Islet of Langerhans (tissue), 1 donor: ENCODE data around the gene PHF21A.

Experiments
- FAIRE-seq: peaks from one replicate; lab custom pipeline; 2011; peaks lifted over from hg19 to GRCh38; lab: Jason Lieb, UNC

Gene PHF21A

DNA sequence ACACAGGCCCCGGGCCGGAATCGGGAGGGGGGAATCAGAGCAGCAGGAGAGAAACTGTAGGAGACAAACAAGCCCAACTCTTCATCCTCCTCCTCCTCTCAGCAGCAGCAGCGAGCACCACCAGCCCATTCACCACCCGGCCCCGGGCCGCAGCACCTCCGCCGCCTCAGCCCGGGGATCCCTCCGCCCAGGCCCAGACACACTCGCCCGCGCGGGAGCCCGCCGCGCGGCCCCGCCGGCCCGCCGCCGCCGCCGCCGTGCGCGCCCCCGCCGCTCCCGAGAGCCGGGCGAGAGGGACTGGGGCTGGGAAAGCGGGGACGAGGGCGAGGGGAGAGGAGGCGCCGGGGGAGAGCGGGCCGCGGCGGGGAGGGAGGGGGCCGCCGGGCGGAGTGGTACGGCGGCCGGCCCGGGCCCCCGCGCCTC is at the start of gene PHF21A:
Gene PHF21A (minus strand): TSS at position 154 of the 423 bp plus-strand sequence. CDS start 37,235 bp downstream, outside the sequence.
- FAIRE-seq = no peak

DNA sequence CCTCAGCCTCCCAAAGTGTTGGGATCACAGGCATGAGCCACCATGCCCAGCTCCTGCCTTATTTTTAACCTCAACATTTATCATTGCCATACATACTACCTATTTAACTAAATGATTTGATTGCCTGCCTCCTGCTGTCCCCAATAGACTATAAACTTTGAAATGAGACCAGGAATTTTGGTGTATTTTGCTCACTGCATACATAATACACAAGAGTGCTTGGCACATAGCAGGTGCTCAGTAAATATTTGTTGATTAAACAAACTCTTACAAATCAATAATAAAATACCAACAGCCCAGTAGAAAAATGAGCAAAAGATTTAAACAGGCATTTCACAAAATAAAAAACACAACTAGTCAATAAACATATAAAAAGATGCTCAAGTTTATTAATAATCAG is 49.5 kb upstream of the PHF21A start:
- FAIRE-seq = no peak

DNA sequence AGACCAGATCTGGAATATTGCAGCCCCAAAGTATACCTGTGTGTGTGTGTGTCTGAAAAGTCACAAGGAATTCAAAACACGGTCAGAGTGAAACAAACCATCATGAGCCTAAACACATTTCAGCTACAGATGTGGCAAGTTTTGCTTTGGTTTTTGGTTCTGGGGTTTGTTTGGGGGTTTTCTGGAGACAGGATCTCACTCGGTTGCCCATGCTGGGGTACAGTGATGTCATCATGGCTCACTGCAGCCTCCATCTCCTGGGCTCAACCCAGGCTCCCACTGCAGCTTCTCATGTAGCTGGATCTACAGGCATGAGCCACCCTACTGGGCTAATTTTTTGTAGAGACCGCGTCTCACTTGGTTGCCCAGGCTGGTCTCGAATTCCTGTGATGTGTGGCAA is 41.4 kb upstream of the PHF21A start:
- no peak for FAIRE-seq

DNA sequence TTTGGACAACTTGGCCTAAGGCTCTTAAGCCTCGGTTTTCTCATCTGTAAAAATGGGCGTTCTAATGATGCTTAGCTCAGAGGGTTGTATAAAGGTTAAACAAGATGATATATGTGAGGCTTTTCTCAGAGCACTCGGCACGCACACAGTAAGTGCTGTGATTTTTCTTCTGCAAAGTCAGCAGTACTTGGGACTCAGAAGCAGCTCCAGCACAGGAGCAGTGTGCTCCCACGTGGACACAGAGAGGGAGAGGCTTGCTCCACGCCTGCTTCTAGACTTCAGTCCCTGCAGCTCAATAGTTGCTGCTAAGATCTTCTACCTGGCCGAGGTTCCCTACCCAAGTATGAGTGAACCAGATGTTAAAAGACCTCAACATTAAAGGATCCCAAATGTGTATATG is 39.9 kb upstream of the PHF21A start:
- FAIRE-seq = no peak

DNA sequence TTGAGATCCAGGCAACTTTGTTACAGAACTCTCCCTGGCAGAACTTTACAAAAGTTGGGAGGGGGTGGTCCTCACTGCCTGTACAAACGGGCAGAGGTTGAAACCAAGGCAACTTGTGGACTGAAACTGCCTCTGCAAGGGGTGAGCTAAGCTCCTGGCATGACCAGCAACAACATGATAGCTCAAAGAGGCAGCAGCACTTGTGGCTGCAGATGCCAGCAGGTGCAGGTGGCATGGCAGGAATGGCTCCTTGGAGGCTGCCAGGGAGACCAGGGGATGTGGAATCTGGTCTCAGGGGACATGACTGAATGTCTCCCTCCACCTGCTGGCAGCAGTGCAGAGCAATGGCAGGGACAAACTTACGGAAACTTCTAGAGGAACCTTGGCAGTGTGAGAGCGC is 38.8 kb upstream of the PHF21A start:
- FAIRE-seq = no peak

DNA sequence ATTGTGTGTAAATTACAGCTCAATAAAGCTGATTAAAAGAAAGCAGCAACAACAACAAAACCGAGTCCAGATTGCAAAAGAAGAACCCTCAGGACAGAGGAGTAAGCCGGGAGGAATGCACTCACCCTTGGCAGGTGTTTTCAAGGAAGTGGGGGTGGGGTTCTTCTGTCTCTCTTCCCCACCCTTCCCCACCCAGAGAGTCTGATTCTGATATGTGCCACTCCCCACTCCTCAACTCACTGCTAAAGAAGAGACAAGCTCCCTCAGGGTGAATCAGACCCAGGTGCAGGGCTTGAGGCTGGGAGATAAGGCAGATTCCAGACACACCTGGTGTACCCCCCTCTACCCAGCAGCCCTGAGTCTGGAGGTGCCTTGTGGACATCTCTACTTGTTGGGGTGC is 38.4 kb upstream of the PHF21A start:
- no peak for FAIRE-seq

DNA sequence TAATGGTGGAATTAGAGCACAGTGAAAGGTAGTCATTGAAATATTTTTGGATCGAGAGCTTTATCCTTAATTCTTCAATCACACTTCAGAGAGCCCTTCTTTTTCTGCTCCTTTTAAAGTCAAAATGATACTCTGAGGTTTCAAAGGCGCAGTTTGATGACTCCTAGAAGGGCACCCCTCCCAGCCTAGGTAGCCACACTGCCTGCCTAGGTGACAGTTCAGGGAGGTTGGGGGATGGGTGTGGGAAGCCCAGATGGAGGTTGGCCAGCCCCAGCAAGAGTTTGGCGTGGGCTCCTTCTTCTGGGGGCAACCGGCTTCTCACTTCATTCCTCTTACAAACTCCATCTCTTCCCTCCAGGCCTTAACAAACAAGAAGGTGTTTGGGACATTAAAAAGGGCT is 28.6 kb upstream of the PHF21A start:
- FAIRE-seq = no peak

DNA sequence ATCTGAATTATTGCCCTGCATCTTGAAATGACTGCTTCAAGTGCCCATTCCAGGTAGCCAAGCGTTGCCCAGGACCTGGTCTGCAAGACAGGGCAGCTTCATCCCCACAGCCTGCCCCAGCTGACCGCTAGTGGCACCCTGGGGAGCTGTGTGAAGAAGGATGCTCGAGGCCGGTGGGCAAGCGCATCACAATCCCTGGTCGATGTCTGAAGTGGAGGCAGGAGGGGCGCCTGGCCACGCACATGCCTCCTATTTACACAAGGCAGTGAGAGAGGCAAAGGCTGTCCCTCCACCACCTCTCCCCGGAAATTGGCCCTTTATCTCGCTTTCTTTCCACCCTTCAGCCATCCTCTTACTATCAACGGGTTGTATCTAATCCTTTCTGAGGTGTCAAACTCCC is 28.1 kb upstream of the PHF21A start:
- no peak for FAIRE-seq

DNA sequence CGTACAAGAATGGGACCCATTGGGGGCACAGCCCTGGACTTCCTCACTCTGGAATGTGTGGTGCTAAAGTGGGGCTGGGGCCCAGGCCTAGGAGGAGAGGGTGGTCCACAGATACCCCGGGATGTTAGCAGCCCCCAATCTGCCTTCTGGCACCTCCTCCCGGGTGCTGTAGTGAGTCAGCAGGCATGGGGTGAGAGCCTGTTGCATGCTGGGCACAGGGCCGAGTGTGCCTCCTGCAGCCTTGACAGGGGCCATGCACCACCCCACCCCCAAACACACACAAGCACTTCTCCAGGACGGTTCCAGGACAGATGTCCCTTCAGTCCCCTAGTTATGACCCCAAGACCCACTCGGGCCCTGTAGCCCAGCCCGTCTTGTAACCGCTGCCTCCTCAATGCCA is 23.5 kb upstream of the PHF21A start:
- FAIRE-seq = no peak

DNA sequence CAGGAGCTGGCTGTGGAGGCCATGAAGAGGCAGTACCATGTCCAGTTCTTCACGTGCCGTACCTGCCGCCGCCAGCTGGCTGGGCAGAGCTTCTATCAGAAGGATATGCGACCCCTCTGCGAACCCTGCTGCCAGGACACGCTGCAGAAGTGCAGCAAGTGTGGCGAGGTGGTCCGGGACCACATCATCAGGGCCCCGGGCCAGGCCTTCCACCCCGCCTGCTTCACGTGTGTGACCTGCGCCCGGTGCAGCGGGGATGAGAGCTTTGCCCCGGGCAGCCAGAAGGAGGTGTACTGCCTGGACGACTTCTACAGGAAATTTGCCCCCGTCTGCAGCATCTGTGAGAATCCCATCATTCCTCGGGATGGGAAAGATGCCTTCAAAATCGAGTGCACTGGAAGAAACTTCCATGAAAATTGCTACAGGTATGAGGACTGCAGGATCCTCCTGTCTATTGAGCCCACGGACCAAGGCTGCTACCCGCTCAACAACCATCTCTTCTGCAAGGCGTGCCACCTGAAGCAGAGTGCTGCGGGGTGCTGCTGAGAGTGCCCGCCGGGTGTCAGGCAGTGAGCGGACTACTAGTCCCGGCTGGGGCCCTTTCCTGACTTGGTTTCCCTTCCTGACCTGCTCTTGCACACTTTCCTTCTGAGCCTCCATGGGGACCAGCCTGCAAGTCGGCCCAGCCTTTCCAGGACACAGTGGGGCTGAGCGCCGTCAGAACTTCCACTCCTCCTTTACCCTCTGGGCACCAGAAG is 22.0 kb upstream of the PHF21A start:
- FAIRE-seq = no peak

DNA sequence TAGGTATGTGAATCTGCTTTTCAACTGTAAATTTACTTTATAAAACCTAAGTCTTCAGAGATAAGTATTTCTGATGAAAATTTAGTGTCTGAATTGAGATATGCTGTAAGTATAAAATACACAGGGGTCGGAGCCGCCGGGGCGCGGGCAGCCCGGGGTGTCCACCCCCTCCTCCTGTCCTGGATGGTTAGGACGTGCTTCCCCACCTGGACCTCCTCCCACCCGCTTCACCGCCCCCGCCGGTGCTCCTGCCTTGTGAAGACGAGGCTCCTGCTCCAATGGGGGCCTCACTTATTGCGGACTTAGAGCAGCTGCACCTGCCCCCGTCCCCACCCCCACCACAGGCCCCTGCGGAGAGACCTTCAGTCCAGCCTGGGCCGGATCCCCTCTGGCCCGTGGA is 21.3 kb upstream of the PHF21A start:
- FAIRE-seq = no peak

DNA sequence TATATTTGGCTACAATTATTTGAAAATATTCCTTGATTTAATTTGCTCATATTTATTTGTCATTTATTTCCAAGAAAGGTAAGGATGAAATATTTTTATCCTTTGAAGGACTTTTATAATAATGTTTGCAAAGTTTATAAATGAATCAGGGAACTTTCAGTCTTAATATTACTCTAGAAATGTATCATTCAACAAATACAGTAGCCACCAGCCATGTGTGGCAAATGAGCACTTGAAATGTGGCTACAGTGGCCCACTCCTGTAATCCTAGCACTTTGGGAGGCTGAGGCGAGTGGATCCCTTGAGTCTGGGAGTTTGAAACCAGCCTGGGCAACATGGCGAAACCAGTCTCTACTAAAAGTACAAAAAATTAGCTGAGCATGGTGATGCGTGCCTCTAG is 20.3 kb upstream of the PHF21A start:
- no peak for FAIRE-seq

DNA sequence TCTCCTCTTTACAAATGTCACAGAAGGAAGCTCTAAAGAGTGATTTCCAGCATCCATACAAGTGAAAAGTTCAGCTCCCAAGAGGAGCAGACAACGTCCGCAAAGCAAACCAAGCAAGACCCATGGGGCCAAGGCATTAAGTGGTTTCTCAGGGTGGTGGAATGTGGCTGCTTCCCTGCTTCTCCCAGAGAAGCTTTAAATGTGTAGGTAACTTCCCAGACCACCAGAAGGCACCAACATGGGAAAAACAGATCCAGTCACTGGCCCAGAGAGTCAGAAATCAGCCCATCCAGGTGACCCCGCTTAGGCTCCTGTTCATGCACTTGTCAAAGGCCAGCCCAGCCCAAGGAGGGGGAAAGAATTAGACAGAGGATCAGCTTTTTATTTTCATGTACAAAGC is 13.3 kb upstream of the PHF21A start:
- no peak for FAIRE-seq

DNA sequence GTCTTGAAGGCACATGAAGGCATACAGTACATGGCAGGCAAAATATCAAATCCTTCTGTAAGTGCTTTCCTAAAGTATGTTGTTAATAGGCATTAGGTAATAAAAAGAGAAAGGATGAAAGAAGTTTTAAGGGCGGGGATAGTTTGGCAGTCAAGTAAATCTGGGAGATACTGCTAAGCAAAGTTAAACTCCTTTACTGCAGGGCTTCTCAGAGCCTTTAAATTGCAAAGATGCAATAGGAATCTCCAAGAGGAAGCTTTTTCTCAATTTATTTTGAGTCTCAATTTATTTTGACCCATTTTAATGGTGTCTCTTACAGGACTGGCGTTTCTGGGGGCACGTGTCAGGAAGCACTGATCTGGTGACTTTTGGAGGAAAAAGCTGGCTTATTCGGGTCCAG is 12.8 kb upstream of the PHF21A start:
- no peak for FAIRE-seq

DNA sequence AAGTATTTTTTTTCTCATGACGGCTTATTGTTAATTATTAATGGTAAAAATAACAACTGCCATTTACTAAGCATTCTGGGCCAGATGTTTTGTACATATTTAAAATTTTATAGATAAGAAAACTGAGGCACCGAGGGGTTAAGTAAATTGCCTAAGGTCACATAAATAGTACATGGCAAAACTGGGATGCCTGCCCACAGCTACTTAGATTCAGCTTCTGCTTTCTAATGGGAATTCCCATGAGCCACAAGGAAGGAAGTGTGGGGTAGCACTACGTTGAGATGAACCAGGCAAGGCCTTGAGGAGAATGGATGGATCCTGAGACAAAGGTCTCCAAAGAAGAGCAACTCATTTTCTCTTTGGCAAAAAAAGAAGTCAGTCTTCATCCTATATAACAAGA is 11.9 kb upstream of the PHF21A start:
- FAIRE-seq = no peak

DNA sequence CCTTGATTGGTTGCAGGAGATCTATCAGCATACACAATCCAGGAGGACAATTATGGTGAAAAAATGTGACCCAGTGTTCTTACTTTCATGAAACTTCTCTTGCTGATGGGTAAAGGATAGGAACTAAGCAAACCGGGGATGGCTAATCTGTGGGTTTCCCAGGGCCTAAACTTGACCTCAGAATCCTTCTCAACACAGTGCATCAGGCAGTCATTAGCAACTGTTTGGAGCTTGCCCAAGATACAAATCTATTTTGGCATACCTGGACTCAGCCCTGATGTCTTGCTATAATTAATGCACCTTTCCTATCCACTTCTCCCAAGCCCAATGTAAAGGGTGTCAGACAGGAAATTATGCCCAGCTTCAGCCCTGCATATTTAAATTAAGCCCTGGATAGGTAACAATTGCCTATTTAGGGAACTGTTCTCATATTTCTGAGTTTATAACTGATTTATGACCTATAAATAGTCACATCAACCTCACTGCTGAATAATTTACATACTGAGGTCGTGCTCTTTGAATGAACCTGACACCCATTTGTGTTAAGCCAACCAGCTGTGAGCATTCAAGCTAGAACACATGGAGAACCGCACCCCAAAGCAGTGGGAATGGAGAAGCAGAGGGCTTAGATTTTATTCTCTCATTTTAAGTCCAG is 9.2 kb upstream of the PHF21A start:
- no peak for FAIRE-seq

DNA sequence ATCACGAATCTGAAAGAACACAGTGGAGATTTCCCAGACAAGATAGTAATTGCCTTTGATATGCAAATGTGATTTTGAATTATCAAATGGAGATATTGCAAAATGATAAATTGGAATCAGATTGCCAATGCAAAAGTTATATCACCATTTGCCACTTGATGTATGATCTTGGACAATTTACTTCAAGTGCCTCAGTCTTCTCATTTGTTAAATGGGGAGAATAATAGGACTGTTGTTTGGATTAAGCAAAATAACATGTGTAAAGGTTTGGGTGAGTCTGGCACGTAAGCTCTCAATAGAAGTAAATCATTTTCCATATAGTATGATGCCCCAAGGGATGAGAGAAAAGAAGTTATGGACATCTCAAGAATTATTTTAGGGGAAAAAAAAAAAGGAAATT is 7.9 kb upstream of the PHF21A start:
- no peak for FAIRE-seq

DNA sequence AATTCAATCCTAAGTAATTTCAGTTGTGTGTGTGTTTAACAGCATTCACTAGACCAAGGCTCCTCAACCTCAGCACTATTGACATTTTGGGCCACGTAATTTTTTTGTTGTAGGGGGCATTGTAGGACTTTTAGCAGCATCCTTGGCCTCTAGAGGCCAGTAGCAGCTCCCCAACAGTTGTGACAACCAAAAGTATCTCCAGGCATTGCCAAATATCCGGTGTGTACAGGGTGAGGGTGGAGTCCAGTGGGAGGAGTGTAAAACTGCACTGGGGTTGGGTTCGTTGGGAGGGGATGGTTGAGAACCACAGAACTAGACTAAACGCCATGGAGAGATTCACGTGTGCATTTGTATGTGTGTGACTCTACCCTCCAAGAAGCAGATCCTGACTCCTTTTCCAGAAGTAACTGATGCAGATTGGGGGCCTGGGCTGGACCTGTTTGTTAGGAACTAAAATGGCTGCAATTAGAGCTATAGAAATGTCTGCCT is 5.9 kb upstream of the PHF21A start:
- FAIRE-seq = no peak

DNA sequence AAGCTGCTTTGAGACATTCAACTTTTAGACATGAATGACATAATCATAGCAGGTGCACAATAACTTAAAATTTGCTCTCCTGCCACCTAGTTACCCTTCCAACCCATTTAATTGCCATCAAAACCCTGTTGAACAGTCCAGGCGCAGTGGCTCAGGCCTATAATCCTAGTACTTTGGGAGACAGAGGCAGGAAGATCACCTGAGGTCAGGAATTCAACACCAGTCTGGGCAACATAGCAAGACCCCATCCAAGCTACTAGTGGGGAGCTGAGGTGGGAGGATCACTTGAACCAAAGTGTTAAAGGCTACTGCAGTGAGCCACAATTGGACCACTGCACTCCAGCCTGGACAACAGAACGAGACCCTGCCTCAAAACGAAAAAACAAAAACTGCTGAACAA is 4.0 kb upstream of the PHF21A start:
- FAIRE-seq = no peak

DNA sequence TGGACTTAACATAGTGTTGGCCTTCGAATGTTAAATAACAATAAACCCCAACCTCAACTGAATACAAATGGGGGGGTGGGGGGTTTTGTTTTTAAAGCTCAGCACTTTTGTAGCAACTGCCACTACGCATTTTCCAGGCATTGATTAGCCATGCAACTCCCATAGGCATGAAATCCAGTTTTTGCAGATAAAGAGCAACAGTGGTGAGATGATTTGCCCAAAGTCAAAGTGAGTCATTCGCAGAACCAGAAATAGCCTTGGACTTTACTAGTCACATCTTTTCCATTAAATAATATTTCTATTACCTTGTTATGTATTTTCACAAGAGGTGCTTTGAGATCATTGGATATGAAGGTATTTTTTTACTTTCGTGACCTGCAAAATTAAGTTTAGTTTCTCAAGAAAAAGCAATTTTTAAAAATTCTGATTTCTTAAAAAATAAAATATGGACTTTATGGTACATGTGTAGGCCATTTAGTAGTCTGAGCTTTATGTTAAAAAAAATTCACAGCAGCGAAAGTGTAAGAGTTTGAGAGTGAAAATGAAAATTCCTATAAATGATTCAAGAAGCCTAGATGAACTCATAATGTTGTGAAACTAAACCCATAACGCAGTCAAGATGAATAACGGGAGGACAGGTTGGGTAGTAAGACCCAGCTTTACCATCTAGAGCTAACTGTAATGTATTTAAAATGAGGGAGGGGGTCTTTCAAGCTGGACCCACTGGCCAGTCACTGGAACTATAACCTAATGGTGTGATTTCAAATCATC is 1.9 kb upstream of the PHF21A start:
- peak; percentile 51 for FAIRE-seq

DNA sequence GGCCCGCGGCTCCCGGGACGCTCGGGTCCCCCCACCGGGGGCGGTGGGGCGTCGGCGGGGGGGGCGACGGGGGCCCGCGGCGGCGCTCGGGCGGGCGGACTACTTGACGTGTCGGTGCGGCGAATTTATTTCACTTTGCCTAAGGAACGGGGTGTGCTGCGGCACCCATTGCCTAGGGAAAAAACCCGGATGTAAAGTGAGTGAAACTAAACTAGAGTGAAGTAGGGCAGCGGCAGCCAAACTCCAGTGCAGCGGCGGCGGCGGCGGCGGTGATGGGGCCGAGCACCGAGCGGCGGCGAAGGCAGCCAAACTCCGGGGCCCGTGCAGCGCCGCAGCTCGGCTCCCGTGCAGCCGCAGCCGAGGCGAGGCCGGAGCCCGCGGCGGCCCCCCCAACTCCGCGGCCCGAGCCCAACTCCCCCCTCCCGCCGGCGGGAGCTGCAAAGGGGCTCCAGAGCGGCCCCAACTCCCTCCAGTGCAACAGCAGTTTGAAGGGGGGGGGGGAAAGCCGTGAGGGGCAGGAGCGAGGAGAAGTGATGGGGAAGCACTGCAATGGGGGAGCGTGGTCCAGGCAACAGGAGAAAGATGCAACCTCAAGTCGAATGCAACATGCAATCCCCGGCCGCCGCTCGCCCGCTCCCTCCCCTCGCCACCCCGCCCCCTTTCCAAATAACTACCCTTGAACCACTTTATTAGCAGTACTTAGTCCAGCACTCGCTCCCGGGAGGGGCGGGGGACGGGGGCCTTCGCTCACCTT is 647 bp upstream of the PHF21A start:
- FAIRE-seq = no peak
